HPDE6-E6E7 (cell line): Measurements from ENCODE around the gene IGFBP3.

ENCODE experiments used
- DNase-seq: peaks from one replicate; pipeline ENCODE4 v3.0.0; 2011; ENCODE audit warnings: missing footprints; ENCODE audit errors: extremely low spot score

Gene IGFBP3

DNA sequence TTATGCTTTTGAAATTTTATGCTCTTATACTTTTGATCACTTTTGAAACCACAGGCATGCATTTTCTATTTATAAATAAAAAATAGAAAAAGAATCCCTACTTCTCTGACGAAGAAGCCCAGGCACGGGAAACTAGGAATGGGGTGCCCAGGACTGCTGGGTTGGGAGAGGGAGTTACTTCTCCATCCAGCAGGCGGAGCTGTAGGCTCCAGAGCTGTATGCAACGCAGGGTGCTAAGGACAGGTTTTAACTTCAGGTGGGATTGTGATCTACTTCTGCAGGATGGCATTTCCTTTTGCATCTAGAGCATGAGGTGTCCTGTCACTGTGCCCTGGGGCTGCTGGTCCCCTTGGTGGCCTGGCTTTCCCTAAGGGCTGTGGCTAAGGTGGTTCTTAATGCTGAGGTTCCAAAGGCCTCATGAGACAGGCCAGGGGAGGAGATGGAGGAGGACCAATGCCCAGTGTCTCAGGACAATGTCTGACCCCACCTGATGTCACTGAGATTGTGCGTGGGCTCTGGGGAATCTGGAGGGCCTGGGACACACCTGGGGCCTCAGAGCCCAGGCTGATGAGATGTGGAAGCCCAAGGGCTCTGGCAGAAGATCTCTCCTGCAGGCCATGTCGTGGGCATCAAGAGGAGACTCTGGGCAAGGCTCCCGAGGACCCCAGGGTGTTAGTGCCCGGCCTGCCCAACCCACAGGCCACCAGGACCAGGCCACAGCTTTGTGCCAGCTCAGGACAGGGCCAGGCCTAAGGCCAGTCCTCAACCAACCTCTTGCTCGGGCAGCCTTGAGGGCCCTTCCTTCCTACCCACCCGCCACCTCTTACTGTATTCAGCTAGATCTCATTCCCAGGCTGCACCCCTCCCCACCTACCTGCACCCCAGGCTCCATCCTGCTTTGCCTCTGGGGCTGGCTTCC, 48.7 kb downstream of the IGFBP3 start:
- DNase-seq, result no peak

DNA sequence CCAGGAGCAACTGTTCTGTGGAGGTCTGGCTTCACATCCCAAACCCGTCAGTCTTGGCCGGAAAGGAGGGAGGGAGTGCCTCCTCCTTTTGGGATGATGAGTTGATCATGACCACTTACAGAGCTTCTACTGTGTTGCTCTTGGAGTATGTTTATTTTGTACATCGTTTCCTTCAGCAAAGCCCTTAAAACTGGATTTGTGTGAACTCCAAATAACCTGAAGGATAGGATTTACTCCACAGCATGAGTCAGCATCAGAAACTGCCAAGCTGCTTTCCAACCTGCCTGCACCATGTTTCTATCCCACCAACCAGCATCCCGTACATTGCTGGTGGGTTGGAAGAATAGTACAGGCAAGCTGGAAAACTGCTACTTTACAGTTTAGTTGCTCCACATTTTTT, 51.6 kb downstream of the IGFBP3 start:
- DNase-seq, result no peak

DNA sequence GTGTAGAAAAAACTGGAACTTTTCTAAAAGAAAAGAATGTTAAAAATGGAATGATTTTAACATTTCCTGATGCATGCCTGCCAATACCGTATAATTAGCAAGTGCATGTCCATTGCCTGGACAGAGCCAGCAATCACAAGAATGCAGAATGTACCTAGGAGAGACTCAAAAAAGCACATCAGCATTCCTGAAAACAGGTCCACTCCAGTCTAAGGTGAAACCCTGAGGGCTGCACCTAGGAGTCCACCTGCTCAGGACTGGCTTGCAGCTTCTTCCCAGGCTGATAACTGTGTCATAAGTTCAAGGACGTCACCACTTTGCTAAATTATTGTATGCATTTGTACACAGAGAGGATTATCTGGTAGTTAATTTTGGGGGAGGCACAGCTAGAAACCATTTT, 53.6 kb downstream of the IGFBP3 start:
- no peak for DNase-seq

DNA sequence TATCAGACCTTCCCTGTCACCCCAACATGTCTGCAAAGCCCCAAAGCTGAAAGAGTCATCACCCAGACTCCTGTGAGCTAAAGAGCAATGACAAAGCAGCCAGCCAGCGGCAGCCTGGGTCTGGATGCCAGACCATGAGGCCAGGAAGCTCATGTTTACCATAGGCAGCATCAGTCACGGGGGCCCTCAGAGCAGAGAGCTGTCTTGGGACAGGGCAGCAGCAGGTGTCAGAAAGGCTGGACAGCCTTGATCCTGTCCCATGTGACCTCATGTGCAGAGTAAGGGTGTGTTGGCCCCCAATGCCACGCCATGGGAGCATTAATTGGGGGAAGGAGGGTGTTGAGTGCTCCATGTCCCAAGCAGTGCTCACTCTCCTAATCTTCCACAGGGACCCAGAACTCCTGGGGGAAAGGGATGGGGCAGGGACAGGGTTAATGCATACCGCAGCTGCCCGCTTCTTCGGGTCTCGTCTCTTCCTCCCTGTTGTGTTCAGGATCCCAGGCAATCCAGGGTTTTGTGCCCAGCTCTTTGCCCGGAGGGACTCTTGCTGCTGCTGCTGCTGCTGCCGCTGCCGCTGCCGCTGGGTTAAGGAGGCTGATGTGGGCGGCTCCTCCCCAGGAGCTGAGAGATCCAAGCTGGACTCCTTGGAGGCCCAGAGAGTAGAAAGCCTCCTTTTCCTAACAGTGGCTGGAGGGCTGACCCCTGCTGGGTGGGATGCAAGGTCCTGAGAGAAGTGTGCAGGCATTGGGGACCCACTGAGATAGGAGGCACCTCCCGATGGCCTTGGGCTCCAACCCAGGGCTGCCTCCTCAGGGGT, 55.3 kb downstream of the IGFBP3 start:
- no peak for DNase-seq

DNA sequence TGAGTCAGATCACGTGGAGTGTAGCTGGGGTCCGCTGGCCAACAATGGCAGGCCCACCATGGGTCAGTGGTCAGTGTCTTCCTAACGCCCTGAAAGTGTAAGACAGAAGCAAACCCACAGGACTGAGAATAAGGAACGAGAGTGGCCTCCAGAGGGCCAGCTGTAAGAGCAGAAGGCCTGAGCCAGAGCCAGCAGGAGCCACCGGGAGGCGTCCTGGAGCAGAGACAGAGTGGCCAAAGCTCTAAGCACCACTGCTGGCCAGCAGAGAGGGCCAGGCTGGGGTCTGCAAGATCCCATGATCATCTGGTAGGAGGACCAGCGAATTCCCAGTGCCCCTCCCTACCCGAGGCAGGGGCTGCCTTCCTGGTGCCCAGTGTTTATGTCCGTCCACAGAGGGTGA, 57.4 kb downstream of the IGFBP3 start:
- DNase-seq, result no peak
